ENCODE measurements around the gene KCNJ14.

KCNJ14 gene

GRCh38 chr19:48469934-48470680 lies 14.7 kb downstream of the KCNJ14 start:
- FAIRE-seq (no peak), DNase-seq (ENCODE audit: insufficient read length, low spot score) (no peak)

- DNase-seq (ENCODE audit: insufficient read length, low spot score): no peak
These were observed 15.5 kb downstream of the KCNJ14 start for GRCh38 chr19:48470856-48471255.

DNA sequence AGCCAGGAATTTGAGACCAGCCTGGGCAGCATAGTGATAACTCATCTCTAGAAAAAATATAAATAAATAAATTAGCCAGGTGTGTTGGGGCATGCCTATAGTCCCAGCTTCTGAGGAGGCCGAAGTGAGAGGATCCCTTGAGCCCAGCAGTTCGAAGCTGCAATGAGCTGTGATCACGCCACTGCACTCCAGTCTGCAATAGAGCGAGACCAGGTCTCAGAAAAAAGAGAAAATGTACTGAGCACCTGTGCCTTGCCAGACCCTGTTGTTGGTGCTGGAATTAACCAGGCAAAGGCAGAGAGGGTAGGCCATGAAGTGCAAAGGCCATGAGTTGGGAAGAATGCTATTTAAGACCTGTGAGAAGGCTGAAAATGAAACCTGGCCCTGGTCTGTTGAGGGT lies 16.5 kb downstream of the KCNJ14 start:
- DNase-seq (ENCODE audit: insufficient read length, low spot score) (no peak), FAIRE-seq (no peak)

More at GRCh38 chr19:48470856-48471255, 15.5 kb downstream of the KCNJ14 start:
- FAIRE-seq: no peak

GRCh38 chr19:48473161-48473966 lies 18.0 kb downstream of the KCNJ14 start:
- no peak for DNase-seq (ENCODE audit: insufficient read length, low spot score)
- no peak for FAIRE-seq

DNA sequence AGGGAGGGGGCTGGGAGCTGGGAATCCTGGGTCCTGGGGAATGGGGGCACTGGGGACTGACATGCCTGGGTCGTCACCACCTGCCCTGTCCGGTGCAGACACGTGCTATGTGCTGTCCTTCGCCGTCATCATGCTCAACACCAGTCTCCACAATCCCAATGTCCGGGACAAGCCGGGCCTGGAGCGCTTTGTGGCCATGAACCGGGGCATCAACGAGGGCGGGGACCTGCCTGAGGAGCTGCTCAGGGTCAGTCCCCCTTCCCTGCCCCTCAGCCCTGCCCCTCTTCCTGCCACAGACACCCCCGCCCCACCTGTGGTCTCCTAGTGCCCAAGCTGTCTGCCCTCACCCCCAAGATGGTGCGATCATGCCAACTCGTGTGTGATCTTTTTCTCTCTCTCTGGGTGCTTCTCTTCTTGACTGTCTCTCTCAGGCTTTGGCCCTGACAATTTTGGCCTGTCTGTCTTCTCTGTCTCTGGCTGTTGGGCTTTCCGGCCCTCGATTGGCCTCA lies 18.8 kb downstream of the KCNJ14 start:
- DNase-seq (ENCODE audit: insufficient read length, low spot score) (no peak), FAIRE-seq (no peak)

DNA sequence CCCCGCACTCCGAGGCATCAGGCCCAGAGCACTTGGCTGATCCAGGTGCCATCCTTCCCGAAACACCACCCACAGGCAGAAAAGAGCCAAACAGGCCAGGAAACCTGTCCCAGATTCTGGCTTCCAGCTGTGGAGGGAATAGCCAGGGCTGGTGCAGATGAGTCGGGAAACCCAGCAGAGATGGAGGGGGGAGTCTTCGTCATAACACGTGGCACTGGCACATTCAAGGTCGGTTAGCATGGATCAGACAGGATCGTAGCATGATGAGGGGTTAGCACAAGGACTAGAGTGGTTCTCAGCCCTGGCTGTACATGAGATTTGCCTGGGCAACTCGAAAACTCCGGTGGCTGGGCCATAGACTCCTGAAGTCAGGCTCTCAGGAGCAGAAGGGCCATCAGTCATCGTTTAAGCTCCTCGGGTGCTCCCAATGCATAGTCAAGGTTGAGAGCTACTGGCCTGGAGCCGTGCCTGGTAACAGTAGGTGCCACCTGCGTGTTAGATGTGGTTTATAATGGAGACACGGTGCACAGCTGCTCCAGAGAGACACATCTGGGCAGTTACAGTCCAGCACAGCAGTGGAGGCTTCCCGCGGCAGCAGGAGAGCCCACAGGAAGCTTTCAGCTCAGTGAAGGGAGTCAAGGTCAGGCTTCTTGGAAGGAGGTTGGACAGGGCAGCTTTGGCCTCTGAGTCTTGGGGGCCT lies 20.1 kb downstream of the KCNJ14 start:
- no peak for DNase-seq (ENCODE audit: insufficient read length, low spot score)
- no peak for FAIRE-seq

- FAIRE-seq: no peak
- no peak for DNase-seq (ENCODE audit: insufficient read length, low spot score)
These were observed 20.8 kb downstream of the KCNJ14 start for GRCh38 chr19:48476176-48476575.

DNA sequence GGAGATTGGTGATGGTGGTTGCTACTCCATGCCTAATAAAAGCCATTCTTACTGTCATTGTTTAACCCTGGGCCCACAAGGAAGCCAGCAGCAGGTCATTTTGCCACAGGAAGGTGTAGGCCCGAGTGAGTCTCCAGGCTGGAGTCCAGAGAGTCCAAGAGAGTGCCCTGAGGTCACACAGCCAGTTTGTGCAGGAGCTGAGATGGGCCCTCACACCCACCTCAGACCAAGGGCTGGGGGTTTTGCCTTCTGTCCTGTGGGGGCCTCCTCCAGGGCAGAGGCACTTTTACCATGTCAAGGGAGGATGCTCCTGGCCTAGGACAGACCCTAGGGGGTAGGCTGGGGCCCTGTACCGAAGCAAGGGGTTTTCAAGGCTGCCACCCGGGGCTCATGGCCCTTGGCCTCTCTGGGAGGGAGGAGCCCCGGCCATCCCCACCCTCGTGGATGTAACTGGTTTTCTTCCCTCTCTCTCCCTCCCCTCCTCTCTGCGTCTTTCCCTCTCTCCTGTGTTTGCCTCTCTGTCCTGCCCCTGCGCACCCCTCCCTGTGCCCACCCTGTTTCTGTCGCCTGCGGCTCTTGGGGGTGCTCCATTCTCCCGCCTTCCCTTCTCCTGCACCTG lies 21.8 kb downstream of the KCNJ14 start:
- FAIRE-seq (no peak), DNase-seq (ENCODE audit: insufficient read length, low spot score) (no peak)

GRCh38 chr19:48477698-48478338 lies 22.4 kb downstream of the KCNJ14 start:
- FAIRE-seq (no peak), DNase-seq (ENCODE audit: insufficient read length, low spot score) (no peak)

DNA sequence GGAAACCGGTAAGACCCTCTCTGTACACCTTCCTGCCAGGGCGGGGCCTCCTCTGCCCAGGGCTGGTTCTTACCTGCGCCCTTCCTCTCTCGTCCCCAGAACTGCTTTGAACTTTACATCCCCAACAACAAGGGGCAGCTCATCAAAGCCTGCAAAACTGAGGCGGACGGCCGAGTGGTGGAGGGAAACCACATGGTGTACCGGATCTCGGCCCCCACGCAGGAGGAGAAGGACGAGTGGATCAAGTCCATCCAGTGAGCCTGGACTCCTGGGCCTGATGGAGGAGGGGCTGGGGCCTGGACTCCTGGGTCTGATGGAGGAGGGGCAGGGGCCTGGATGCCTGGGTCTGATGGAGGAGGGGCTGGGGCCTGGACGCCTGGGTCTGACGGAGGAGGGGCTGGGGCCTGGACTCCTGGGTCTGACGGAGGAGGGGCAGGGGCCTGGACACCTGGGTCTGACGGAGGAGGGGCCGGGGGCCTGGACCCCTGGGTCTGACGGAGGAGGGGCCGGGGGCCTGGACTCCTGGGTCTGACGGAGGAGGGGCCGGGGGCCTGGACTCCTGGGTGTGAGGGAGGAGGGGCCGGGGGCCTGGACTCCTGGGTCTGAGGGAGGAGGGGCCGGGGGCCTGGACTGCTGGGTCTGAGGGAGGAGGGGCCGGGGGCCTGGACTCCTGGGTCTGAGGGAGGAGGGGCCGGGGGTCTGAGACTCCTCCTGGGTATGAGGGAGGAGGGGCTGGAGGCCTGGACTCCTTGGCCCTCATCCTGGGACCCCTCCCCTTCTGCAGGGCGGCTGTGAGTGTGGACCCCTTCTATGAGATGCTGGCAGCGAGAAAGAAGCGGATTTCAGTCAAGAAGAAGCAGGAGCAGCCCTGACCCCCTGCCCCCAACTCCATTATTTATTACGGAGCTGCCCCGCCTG lies 23.2 kb downstream of the KCNJ14 start:
- no peak for DNase-seq (ENCODE audit: insufficient read length, low spot score)
- no peak for FAIRE-seq

DNA sequence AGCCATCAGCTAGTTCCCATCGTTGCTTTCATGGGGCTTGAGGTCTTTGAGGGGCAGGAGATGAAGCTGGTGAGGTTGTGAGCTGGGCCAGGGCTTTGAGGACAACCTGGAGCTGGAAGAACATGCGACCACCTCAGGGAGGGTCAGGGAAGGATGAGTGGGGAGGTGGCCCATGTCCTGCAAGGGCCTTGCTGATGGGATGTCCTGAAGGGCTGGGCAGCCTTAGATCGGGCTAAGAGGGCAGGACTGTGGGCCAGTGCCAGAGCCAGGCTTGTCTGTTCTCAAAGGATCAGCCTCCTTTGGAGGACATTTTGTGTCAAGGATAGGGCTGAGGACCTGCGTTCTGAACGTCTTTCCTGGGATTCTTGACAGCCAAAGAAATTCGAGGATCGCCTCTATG lies 24.3 kb downstream of the KCNJ14 start:
- DNase-seq (ENCODE audit: insufficient read length, low spot score): no peak
- FAIRE-seq: no peak

DNA sequence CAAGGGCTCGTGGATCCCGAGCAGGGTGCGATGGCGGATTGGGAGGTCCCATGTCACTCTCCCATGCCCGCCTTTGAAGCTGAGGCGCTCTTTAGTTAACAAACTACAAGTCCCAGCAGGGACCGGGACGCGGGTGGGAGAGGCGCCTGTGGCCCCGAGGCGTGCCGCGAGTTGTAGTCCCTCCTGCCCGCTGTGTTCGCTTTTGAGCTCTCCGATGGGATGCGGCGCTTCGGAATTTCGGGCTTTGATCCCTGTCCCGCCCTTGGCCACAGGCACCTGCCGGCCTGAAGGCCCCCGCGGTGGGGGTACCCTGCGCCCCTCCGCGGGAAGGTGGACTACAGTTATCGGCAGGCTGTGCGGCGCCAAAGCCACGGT lies 24.8 kb downstream of the KCNJ14 start:
- no peak for FAIRE-seq
- DNase-seq (ENCODE audit: insufficient read length, low spot score): no peak

DNA sequence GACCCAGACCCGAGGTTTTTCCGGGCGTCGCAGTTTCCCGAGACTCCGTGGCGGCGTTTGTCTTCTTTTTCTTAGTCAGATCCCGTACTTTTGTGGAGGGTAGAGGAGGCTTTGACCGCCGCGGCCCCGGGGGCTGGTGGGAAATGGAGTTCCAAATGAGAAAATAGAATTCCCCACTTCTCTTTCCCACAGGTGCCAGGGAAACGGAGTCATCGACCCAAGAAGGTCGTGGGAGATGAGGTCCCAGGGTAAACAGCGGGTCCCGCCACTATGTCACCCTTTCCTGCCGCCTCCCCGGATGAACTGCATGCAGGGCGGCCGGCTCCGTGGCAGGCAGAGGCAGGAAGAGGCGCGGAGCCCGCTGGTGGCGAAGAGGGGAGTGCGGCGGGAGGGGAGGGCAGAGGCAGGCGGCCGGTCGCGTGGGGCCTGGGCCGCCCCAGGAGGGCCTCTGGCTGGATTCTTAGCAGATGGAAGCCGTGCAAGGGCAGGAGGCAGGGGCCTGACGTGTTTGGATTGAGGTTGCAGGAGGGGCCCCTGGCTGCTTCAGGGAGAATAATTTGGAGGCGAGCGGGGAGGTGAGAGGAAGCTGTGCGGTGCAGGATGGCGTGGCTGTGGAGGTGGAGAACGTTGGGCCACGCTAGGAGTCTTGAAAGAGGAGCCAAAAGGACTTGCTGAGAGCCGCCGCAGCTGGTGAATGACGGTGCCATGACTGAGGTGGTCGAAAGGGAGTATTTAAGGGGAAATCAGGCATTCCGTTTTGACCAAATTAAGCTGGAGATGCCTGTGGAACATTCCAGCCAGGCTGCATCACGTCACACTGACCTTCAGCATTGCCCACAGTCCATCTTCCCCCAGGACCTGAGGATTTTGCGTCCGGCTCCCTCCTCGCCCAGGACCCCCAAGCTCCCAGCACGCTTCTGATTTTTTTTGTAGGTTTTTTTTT lies 25.5 kb downstream of the KCNJ14 start:
- no peak for FAIRE-seq
- DNase-seq (ENCODE audit: insufficient read length, low spot score): no peak

DNA sequence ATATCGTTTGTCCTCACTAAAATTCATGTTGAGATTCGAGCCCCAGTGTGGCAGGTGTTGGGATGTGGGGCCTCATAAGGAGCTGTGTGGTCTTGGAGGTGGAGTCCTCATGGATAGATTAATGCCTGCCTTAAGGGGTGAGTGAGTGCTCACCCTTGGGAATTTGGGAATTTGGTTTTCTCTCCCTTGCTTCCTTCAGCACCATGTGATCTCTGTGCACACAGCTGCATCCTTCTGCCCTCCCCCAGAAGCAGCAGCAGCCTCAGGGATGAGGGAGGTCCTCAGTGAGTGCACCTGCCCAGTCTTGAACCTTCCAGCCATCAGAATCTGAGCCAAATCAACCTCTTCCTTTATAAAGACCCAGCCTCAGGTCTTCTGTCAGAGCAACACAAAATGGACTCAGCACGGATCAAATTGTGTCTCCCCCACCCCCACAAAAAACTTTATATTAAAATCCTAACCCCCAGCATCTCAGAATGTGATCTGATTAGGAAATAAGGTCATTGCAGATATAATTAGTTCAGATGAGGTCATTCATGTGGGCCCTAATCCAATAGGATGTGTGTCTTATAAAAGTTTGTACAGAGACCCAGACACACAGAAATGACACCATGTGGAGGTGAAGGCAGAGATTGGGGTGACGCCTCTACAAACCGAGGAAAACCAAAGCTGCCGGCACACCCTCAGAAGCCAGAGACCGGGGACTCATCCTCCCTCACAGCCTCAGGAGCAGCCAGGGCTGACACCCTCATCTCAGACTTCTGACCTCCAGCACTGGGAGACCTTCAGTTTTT lies 26.7 kb downstream of the KCNJ14 start:
- FAIRE-seq: no peak

GRCh38 chr19:48483301-48483700 lies 27.9 kb downstream of the KCNJ14 start:
- DNase-seq (ENCODE audit: insufficient read length, low spot score) (no peak), FAIRE-seq (no peak)

More for the DNA sequence above, 26.7 kb downstream of the KCNJ14 start:
- DNase-seq (ENCODE audit: insufficient read length, low spot score): no peak

DNA sequence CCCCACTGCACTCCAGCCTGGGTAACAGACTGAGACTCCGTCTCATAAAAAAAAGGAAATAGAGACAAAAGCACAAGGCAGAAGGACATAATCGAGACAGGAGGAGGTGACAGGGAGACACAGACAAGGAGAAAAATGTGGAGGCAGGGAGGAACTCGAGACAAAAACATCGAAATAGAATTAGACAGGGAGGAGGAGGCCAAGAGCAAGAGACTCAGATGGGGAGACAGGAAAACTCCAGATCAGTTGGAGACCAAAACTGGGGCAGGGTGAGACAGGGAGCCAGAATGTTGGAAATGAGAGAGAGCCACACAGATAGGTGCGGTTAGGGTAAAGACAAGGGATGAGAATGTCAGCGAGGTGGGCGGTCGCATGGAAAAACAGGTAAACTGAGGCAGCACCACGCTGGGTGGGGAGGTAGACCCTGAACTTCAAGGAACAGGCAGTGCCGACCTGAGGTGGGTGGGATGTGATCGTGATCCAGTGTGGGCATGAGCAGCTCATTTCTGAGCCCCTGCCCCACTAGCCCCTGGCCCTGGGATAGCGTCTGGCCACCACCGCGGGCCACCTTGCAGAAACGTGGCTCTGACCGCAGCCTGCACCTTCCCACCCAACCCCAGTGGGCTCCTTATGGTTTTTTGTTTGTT lies 29.0 kb downstream of the KCNJ14 start:
- DNase-seq (ENCODE audit: insufficient read length, low spot score) (no peak), FAIRE-seq (no peak)
